ENCODE measurements around the gene MAST3.
"Not testable (repeated sequence)": the region's sequence is repeated elsewhere in the genome, so short reads cannot be mapped to it uniquely, and the experiment has no call there.

The MAST3 gene

GRCh38 chr19:18157465-18158063, 60.0 kb downstream of the MAST3 start:
- H3K4me1 ChIP-seq: peaks cover 30% of the 10 kb centered on the region
- peak overlapping the region; percentile 86 for H3K27ac ChIP-seq
- H3K36me3 ChIP-seq (ENCODE audit: control insufficient read depth, insufficient read depth, low read length): no peaks in the 10 kb centered on the region
- H3K27me3 ChIP-seq (ENCODE audit: control insufficient read depth, insufficient read depth, low read length): no peaks in the 10 kb centered on the region
- H3K9me3 ChIP-seq (ENCODE audit: control insufficient read depth, low read length): no peaks in the 10 kb centered on the region
- no peak overlapping the region for H3K4me3 ChIP-seq (ENCODE audit: low read depth, low read length)
- no peak for TF ChIP-seq CTCF (IDR thresholded peaks at IDR 0.05)
- no peak overlapping the region for H2AFZ ChIP-seq
- H3K4me2 ChIP-seq (ENCODE audit: low read length): no peak overlapping the region
- peaks cover 9% of the 10 kb centered on the region for H3K79me2 ChIP-seq
- H3K9ac ChIP-seq: no peak overlapping the region

- no peak overlapping the region for H2AFZ ChIP-seq
- H3K4me1 ChIP-seq: peaks cover 30% of the 10 kb centered on the region
- no peak overlapping the region for H3K27ac ChIP-seq
- no peak overlapping the region for H3K4me2 ChIP-seq (ENCODE audit: low read length)
- H3K9me3 ChIP-seq (ENCODE audit: control insufficient read depth, low read length): no peaks in the 10 kb centered on the region
- H3K9ac ChIP-seq: no peak overlapping the region
- H3K36me3 ChIP-seq (ENCODE audit: control insufficient read depth, insufficient read depth, low read length): no peaks in the 10 kb centered on the region
- H3K79me2 ChIP-seq: peaks cover 9% of the 10 kb centered on the region
- H3K27me3 ChIP-seq (ENCODE audit: control insufficient read depth, insufficient read depth, low read length): no peaks in the 10 kb centered on the region
- no peak overlapping the region for H3K4me3 ChIP-seq (ENCODE audit: low read depth, low read length)
- no peak for TF ChIP-seq CTCF (IDR thresholded peaks at IDR 0.05)
Measured at GRCh38 chr19:18158467-18158866, 60.9 kb downstream of the MAST3 start.

GRCh38 chr19:18159059-18159616, 61.6 kb downstream of the MAST3 start:
- H3K9me3 ChIP-seq (ENCODE audit: control insufficient read depth, low read length); H3K36me3 ChIP-seq (ENCODE audit: control insufficient read depth, insufficient read depth, low read length); H3K79me2 ChIP-seq; H3K4me3 ChIP-seq (ENCODE audit: low read depth, low read length); H2AFZ ChIP-seq; H3K4me2 ChIP-seq (ENCODE audit: low read length); H3K27me3 ChIP-seq (ENCODE audit: control insufficient read depth, insufficient read depth, low read length); H3K27ac ChIP-seq; H3K9ac ChIP-seq: not testable (repeated sequence)
- H3K4me1 ChIP-seq: peaks cover 30% of the 10 kb centered on the region

- no peak overlapping the region for H3K9ac ChIP-seq
- H2AFZ ChIP-seq: no peak overlapping the region
- H3K36me3 ChIP-seq (ENCODE audit: control insufficient read depth, insufficient read depth, low read length): no peaks in the 10 kb centered on the region
- no peak overlapping the region for H3K4me2 ChIP-seq (ENCODE audit: low read length)
- H3K4me1 ChIP-seq: peaks cover 26% of the 10 kb centered on the region
- H3K79me2 ChIP-seq: peaks cover 9% of the 10 kb centered on the region
- H3K27ac ChIP-seq: no peak overlapping the region
- no peaks in the 10 kb centered on the region for H3K9me3 ChIP-seq (ENCODE audit: control insufficient read depth, low read length)
- no peaks in the 10 kb centered on the region for H3K27me3 ChIP-seq (ENCODE audit: control insufficient read depth, insufficient read depth, low read length)
- no peak overlapping the region for H3K4me3 ChIP-seq (ENCODE audit: low read depth, low read length)
- no peak for TF ChIP-seq CTCF (IDR thresholded peaks at IDR 0.05)
Measured at GRCh38 chr19:18159810-18160209, 62.2 kb downstream of the MAST3 start.

- TF ChIP-seq CTCF (IDR thresholded peaks at IDR 0.05): no peak
- Histone ChIP-seq H3K9me3 (ENCODE audit: control insufficient read depth, low read length) (no peaks in the 10 kb centered on the region), H3K27me3 (ENCODE audit: control insufficient read depth, insufficient read depth, low read length) (no peaks in the 10 kb centered on the region), H3K27ac (peak overlapping the region; percentile 63), H3K4me3 (ENCODE audit: low read depth, low read length) (no peak overlapping the region), H3K4me2 (ENCODE audit: low read length) (peak overlapping the region; percentile 57), H3K36me3 (ENCODE audit: control insufficient read depth, insufficient read depth, low read length) (no peaks in the 10 kb centered on the region), H3K4me1 (peaks cover 25% of the 10 kb centered on the region), H2AFZ (no peak overlapping the region), H3K9ac (no peak overlapping the region), H3K79me2 (peaks cover 9% of the 10 kb centered on the region)
Measured at GRCh38 chr19:18160493-18160970, 63.0 kb downstream of the MAST3 start.

All from parathyroid adenoma (tissue), 2 donors.